DMS53 treated with DMSO at 0.1 percent for 48 hours (cell line): ENCODE data around the gene TBC1D16.
A peak's percentile ranks its signal among the peaks of the same experiment; 100 is the strongest.

ENCODE experiments used
- DNase-seq: peaks from one replicate; lab custom pipeline; 2025; ENCODE audit not compliant: unreplicated experiment; lab: John Stamatoyannopoulos, UW

The TBC1D16 gene

GRCh38 chr17:79892457-79893241 is 143.0 kb downstream of the TBC1D16 start:
- DNase-seq: peak; percentile 77

GRCh38 chr17:79891113-79891730 is 144.4 kb downstream of the TBC1D16 start:
- no peak for DNase-seq

- DNase-seq: no peak
These were observed 145.0 kb downstream of the TBC1D16 start for GRCh38 chr17:79890706-79891105.

GRCh38 chr17:79888811-79889634 is 146.6 kb downstream of the TBC1D16 start:
- no peak for DNase-seq

GRCh38 chr17:79888009-79888540 is 147.6 kb downstream of the TBC1D16 start:
- DNase-seq: no peak

GRCh38 chr17:79887451-79887991 is 148.2 kb downstream of the TBC1D16 start:
- DNase-seq: no peak

GRCh38 chr17:79883202-79883601 is 152.5 kb downstream of the TBC1D16 start:
- no peak for DNase-seq
